Fibroblast of villous mesenchyme (primary cell): Measurements from ENCODE around the gene TMBIM6. TPM values are rescaled to one million over a fixed set of nuclear protein-coding genes. Genes with fewer than 3 reads are reported as not detected.

Experiments
- DNase-seq: peaks from one replicate; pipeline ENCODE4 v3.0.0-alpha.2; 2010; ENCODE audit warnings: low read depth
- H3K4me3 ChIP-seq: 2 replicates; pipeline ENCODE4 v1.5.1; 2011; ENCODE audit warnings: low read depth, mild to moderate bottlenecking, low read length
- CTCF ChIP-seq: IDR thresholded peaks from 2 replicates; pipeline ENCODE4 v1.5.1; 2012; ENCODE audit warnings: low read depth, mild to moderate bottlenecking, low read length; ENCODE audit not compliant: insufficient read depth
- total RNA-seq: library from RNA; depleted of rRNA; stranded (reverse); fragments of >200 nt; gene quantifications from 2 replicates; pipeline ENCODE4 v1.2.3, GENCODE V29; 2012

Gene TMBIM6
- total RNA-seq, 1 donor = 506 TPM

- no peak for DNase-seq
- TF ChIP-seq CTCF = no peak
- no peak overlapping the region for H3K4me3 ChIP-seq
Measured at GRCh38 chr12:49798934-49799333, 57.6 kb downstream of the TMBIM6 start.

- TF ChIP-seq CTCF = no peak
Measured at GRCh38 chr12:49800421-49801140, 59.2 kb downstream of the TMBIM6 start.

GRCh38 chr12:49801141-49802063, 60.0 kb downstream of the TMBIM6 start:
- no peak for DNase-seq
- no peak for TF ChIP-seq CTCF

More at GRCh38 chr12:49800421-49801140, 59.2 kb downstream of the TMBIM6 start:
- no peak for DNase-seq
- H3K4me3 ChIP-seq = no peak overlapping the region

GRCh38 chr12:49803693-49804450, 62.5 kb downstream of the TMBIM6 start:
- TF ChIP-seq CTCF = no peak
- DNase-seq = no peak
- no peak overlapping the region for H3K4me3 ChIP-seq

More at GRCh38 chr12:49801141-49802063, 60.0 kb downstream of the TMBIM6 start:
- H3K4me3 ChIP-seq = no peak overlapping the region

- no peak for DNase-seq
- TF ChIP-seq CTCF = no peak
- H3K4me3 ChIP-seq = no peak overlapping the region
Measured at GRCh38 chr12:49804821-49805220, 63.5 kb downstream of the TMBIM6 start.

GRCh38 chr12:49805409-49805808, 64.1 kb downstream of the TMBIM6 start:
- no peak for TF ChIP-seq CTCF
- no peak for DNase-seq
- H3K4me3 ChIP-seq = no peak overlapping the region
